ENCODE data around the gene TMEM225B.

Gene TMEM225B

DNA sequence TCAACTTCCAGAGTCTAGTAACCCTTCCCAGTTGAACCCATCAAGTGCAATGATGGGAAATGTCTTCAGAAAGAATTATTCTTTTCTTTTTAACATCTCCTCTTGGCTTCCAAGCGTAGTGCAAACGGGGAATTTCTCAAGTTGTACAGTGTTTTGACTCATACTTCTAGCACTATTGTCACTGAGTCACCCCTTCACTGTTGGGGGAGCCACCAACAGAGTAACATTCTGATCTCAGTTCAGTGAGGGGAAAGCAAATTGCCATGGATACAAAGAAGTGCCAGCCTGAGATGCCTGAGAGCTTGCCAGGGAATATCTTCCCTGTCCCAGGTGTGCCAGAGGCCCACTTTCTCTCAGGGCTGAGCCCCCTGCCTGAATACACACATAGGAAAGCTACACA is 50.8 kb downstream of the TMEM225B start (continued):
- TF ChIP-seq HOXD13 (CRISPR knock-in tag; IDR thresholded peaks at IDR 0.05; ENCODE audit: borderline replicate concordance) (no peak), ZNF585B (tag by site-specific recombination; IDR thresholded peaks at IDR 0.05) (no peak), ZSCAN30 (tag by site-specific recombination; IDR thresholded peaks at IDR 0.05) (no peak), ZNF843 (tag by site-specific recombination; IDR thresholded peaks at IDR 0.05) (no peak), KLF7 (tag by site-specific recombination; IDR thresholded peaks at IDR 0.05; ENCODE audit: borderline replicate concordance) (no peak)
- TF ChIP-seq, protein P1, sequence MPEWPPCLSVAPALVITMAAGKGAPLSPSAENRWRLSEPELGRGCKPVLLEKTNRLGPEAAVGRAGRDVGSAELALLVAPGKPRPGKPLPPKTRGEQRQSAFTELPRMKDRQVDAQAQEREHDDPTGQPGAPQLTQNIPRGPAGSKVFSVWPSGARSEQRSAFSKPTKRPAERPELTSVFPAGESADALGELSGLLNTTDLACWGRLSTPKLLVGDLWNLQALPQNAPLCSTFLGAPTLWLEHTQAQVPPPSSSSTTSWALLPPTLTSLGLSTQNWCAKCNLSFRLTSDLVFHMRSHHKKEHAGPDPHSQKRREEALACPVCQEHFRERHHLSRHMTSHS (tag by site-specific recombination; IDR thresholded peaks at IDR 0.05), result no peak

DNA sequence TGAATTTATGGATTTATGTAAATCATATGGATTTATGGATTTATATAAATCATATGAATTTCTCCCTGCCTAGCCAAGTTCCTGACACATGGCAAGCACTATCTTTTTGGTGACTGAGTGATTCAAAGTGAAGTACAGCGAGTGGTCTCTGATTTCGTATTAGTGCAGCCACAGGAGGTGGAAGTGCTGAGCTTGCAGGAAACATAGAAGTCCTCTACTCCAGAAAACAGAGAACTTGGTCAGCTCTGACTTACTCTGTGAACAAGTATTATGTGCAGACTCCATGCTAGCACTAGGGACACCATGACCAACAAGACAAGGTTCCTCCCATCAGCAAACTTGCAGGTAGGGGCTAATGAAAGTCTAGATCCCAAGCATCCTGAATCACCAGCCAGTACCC is 53.2 kb downstream of the TMEM225B start:
- no peak for TF ChIP-seq ZEB2 (tag by site-specific recombination; IDR thresholded peaks at IDR 0.05)
- no peak overlapping the region for H3K4me3 ChIP-seq (ENCODE audit: low read depth, low read length)
- no peaks in the 10 kb centered on the region for H3K36me3 ChIP-seq (ENCODE audit: control insufficient read depth in 2 of 2, insufficient read depth in 1 of 2, low read length in 2 of 2)
- H3K9me3 ChIP-seq (ENCODE audit: control insufficient read depth, insufficient read depth, low read depth, low read length), result no peaks in the 10 kb centered on the region
- H3K4me1 ChIP-seq (ENCODE audit: control insufficient read depth, insufficient read depth, low read length), result no peaks in the 10 kb centered on the region
- POLR2A ChIA-PET, result no interaction called here
- CTCF ChIA-PET, result interaction anchor here (0.6 kb wide), 1 partner anchor 23 kb away, joined by 6 read pairs; no protein-coding TSS in a partner anchor
- H3K27ac ChIP-seq (ENCODE audit: extremely low read depth, low read depth, low read length), result no peak overlapping the region

DNA sequence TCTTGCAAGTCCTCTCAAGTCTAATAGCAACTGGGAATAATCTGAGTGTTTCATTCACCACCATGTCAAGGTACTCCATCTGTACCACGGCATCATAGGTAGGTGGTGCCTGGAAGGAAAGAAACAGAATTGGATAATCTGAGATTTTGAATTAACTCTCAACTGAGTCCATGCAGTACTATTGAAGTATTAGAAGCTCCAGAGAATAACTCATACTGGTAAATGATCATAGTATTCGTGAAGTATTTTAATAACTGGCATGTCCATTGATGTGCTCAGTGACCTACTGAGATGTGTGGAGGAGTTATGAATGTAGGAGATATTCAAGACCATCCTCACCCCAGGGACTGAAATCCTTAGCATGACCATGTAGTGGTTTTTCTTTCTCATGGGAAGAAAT is 54.6 kb downstream of the TMEM225B start:
- H3K9me3 ChIP-seq (ENCODE audit: control insufficient read depth, insufficient read depth, low read depth, low read length), result no peaks in the 10 kb centered on the region
- no peaks in the 10 kb centered on the region for H3K4me1 ChIP-seq (ENCODE audit: control insufficient read depth, insufficient read depth, low read length)
- H3K4me3 ChIP-seq (ENCODE audit: low read depth, low read length), result no peak overlapping the region
- H3K27ac ChIP-seq (ENCODE audit: extremely low read depth, low read depth, low read length), result no peak overlapping the region
- ChIA-PET POLR2A (no interaction called here), CTCF (no interaction called here)
- no peaks in the 10 kb centered on the region for H3K36me3 ChIP-seq (ENCODE audit: control insufficient read depth in 2 of 2, insufficient read depth in 1 of 2, low read length in 2 of 2)
- no peak for TF ChIP-seq ZSCAN30 (tag by site-specific recombination; IDR thresholded peaks at IDR 0.05)
- TF ChIP-seq ZBTB21 (tag by site-specific recombination; IDR thresholded peaks at IDR 0.05), result no peak
- TF ChIP-seq YY2 (tag by site-specific recombination; IDR thresholded peaks at IDR 0.05), result no peak
- TF ChIP-seq, protein P2, sequence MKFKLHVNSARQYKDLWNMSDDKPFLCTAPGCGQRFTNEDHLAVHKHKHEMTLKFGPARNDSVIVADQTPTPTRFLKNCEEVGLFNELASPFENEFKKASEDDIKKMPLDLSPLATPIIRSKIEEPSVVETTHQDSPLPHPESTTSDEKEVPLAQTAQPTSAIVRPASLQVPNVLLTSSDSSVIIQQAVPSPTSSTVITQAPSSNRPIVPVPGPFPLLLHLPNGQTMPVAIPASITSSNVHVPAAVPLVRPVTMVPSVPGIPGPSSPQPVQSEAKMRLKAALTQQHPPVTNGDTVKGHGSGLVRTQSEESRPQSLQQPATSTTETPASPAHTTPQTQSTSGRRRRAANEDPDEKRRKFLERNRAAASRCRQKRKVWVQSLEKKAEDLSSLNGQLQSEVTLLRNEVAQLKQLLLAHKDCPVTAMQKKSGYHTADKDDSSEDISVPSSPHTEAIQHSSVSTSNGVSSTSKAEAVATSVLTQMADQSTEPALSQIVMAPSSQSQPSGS (tag by site-specific recombination; IDR thresholded peaks at IDR 0.05; ENCODE audit: low read depth), result no peak
- TF ChIP-seq, protein P3, sequence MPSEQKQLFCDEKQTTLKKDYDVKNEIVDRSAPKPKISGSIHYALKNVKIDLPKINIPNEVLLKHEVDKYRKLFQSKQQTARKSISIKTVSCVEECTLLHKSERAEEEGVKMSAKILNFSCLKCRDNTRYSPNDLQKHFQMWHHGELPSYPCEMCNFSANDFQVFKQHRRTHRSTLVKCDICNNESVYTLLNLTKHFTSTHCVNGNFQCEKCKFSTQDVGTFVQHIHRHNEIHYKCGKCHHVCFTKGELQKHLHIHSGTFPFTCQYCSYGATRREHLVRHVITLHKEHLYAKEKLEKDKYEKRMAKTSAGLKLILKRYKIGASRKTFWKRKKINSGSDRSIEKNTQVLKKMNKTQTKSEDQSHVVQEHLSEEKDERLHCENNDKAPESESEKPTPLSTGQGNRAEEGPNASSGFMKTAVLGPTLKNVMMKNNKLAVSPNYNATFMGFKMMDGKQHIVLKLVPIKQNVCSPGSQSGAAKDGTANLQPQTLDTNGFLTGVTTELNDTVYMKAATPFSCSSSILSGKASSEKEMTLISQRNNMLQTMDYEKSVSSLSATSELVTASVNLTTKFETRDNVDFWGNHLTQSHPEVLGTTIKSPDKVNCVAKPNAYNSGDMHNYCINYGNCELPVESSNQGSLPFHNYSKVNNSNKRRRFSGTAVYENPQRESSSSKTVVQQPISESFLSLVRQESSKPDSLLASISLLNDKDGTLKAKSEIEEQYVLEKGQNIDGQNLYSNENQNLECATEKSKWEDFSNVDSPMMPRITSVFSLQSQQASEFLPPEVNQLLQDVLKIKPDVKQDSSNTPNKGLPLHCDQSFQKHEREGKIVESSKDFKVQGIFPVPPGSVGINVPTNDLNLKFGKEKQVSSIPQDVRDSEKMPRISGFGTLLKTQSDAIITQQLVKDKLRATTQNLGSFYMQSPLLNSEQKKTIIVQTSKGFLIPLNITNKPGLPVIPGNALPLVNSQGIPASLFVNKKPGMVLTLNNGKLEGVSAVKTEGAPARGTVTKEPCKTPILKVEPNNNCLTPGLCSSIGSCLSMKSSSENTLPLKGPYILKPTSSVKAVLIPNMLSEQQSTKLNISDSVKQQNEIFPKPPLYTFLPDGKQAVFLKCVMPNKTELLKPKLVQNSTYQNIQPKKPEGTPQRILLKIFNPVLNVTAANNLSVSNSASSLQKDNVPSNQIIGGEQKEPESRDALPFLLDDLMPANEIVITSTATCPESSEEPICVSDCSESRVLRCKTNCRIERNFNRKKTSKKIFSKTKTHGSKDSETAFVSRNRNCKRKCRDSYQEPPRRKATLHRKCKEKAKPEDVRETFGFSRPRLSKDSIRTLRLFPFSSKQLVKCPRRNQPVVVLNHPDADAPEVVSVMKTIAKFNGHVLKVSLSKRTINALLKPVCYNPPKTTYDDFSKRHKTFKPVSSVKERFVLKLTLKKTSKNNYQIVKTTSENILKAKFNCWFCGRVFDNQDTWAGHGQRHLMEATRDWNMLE (tag by site-specific recombination; conservative IDR thresholded peaks at IDR 0.05; ENCODE audit: low read depth), result no peak
- no peak for TF ChIP-seq SALL2 (tag by site-specific recombination; IDR thresholded peaks at IDR 0.05; ENCODE audit: borderline replicate concordance)
- no peak for TF ChIP-seq HOXA7 (CRISPR knock-in tag; IDR thresholded peaks at IDR 0.05; ENCODE audit: borderline replicate concordance)
- no peak for TF ChIP-seq ZNF560 (tag by site-specific recombination; IDR thresholded peaks at IDR 0.05; ENCODE audit: borderline replicate concordance)
- no peak for TF ChIP-seq ZIC2 (tag by site-specific recombination; IDR thresholded peaks at IDR 0.05)
- no peak for TF ChIP-seq ZNF184 (tag by site-specific recombination; IDR thresholded peaks at IDR 0.05)
- TF ChIP-seq ZNF501 (tag by site-specific recombination; IDR thresholded peaks at IDR 0.05), result no peak
- TF ChIP-seq MEIS1 (CRISPR knock-in tag; IDR thresholded peaks at IDR 0.05; ENCODE audit: borderline replicate concordance), result no peak
- TF ChIP-seq ZNF433 (tag by site-specific recombination; IDR thresholded peaks at IDR 0.05; ENCODE audit: low read depth), result no peak
- TF ChIP-seq, protein P4, sequence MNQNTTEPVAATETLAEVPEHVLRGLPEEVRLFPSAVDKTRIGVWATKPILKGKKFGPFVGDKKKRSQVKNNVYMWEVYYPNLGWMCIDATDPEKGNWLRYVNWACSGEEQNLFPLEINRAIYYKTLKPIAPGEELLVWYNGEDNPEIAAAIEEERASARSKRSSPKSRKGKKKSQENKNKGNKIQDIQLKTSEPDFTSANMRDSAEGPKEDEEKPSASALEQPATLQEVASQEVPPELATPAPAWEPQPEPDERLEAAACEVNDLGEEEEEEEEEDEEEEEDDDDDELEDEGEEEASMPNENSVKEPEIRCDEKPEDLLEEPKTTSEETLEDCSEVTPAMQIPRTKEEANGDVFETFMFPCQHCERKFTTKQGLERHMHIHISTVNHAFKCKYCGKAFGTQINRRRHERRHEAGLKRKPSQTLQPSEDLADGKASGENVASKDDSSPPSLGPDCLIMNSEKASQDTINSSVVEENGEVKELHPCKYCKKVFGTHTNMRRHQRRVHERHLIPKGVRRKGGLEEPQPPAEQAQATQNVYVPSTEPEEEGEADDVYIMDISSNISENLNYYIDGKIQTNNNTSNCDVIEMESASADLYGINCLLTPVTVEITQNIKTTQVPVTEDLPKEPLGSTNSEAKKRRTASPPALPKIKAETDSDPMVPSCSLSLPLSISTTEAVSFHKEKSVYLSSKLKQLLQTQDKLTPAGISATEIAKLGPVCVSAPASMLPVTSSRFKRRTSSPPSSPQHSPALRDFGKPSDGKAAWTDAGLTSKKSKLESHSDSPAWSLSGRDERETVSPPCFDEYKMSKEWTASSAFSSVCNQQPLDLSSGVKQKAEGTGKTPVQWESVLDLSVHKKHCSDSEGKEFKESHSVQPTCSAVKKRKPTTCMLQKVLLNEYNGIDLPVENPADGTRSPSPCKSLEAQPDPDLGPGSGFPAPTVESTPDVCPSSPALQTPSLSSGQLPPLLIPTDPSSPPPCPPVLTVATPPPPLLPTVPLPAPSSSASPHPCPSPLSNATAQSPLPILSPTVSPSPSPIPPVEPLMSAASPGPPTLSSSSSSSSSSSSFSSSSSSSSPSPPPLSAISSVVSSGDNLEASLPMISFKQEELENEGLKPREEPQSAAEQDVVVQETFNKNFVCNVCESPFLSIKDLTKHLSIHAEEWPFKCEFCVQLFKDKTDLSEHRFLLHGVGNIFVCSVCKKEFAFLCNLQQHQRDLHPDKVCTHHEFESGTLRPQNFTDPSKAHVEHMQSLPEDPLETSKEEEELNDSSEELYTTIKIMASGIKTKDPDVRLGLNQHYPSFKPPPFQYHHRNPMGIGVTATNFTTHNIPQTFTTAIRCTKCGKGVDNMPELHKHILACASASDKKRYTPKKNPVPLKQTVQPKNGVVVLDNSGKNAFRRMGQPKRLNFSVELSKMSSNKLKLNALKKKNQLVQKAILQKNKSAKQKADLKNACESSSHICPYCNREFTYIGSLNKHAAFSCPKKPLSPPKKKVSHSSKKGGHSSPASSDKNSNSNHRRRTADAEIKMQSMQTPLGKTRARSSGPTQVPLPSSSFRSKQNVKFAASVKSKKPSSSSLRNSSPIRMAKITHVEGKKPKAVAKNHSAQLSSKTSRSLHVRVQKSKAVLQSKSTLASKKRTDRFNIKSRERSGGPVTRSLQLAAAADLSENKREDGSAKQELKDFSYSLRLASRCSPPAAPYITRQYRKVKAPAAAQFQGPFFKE (tag by site-specific recombination; IDR thresholded peaks at IDR 0.05; ENCODE audit: borderline replicate concordance), result no peak
- TF ChIP-seq ZNF366 (tag by site-specific recombination; conservative IDR thresholded peaks at IDR 0.05), result no peak

Measured in HEK293 (cell line).